HG02885 (cell line): ENCODE measurements around the gene SYN1.
A peak's percentile ranks its signal among the peaks of the same experiment; 100 is the strongest.

ENCODE experiments used
- ATAC-seq: cut with Tn5 transposase; IDR thresholded peaks from one replicate; pipeline ENCODE4 v1.9.1; 2021; ENCODE audit warnings: mild to moderate bottlenecking; ENCODE audit not compliant: unreplicated experiment, poor library complexity

SYN1 gene

GRCh38 chrX:47540754-47541538 is 78.7 kb downstream of the SYN1 start:
- peak; percentile 70 for ATAC-seq

- ATAC-seq, result no peak
Measured at GRCh38 chrX:47539860-47540259, 79.8 kb downstream of the SYN1 start.

GRCh38 chrX:47530049-47530448 is 89.6 kb downstream of the SYN1 start:
- ATAC-seq, result no peak

GRCh38 chrX:47529548-47529947 is 90.1 kb downstream of the SYN1 start:
- no peak for ATAC-seq

- ATAC-seq, result no peak
Measured at GRCh38 chrX:47523713-47524166, 95.9 kb downstream of the SYN1 start.

GRCh38 chrX:47523297-47523696 is 96.4 kb downstream of the SYN1 start:
- ATAC-seq, result peak; percentile 93
